ENCODE results near the gene LNPEP. TPM values are rescaled to one million over a fixed set of nuclear protein-coding genes. Genes with fewer than 3 reads are reported as not detected.
"Not testable (repeated sequence)": the region's sequence is repeated elsewhere in the genome, so short reads cannot be mapped to it uniquely, and the experiment has no call there.

LNPEP gene
- total RNA-seq, 1 donor from 2014 or later: 31.4 TPM

- no peak overlapping the region for H3K27ac Mint-ChIP-seq (ENCODE audit: unreplicated experiment)
These were observed 6.8 kb upstream of the LNPEP start for GRCh38 chr5:96928931-96929708.

GRCh38 chr5:96930058-96930457, 5.8 kb upstream of the LNPEP start:
- Mint-ChIP-seq H3K27ac (ENCODE audit: unreplicated experiment) (no peak overlapping the region), H3K9me3 (ENCODE audit: low read depth) (no peaks in the 10 kb centered on the region), H3K36me3 (ENCODE audit: low read depth) (peaks cover 2% of the 10 kb centered on the region), H3K27me3 (ENCODE audit: low read depth) (no peaks in the 10 kb centered on the region), H3K4me1 (ENCODE audit: low read depth) (peaks cover 14% of the 10 kb centered on the region), H3K4me3 (ENCODE audit: unreplicated experiment) (no peak overlapping the region)
- TF ChIP-seq, protein P1, sequence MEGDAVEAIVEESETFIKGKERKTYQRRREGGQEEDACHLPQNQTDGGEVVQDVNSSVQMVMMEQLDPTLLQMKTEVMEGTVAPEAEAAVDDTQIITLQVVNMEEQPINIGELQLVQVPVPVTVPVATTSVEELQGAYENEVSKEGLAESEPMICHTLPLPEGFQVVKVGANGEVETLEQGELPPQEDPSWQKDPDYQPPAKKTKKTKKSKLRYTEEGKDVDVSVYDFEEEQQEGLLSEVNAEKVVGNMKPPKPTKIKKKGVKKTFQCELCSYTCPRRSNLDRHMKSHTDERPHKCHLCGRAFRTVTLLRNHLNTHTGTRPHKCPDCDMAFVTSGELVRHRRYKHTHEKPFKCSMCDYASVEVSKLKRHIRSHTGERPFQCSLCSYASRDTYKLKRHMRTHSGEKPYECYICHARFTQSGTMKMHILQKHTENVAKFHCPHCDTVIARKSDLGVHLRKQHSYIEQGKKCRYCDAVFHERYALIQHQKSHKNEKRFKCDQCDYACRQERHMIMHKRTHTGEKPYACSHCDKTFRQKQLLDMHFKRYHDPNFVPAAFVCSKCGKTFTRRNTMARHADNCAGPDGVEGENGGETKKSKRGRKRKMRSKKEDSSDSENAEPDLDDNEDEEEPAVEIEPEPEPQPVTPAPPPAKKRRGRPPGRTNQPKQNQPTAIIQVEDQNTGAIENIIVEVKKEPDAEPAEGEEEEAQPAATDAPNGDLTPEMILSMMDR (IDR thresholded peaks at IDR 0.05): no peak
- no peak for DNase-seq (ENCODE audit: low spot score)

More at GRCh38 chr5:96928931-96929708, 6.8 kb upstream of the LNPEP start:
- Mint-ChIP-seq H3K4me3 (ENCODE audit: unreplicated experiment) (no peak overlapping the region), H3K4me1 (ENCODE audit: low read depth) (peaks cover 13% of the 10 kb centered on the region), H3K36me3 (ENCODE audit: low read depth) (peaks cover 2% of the 10 kb centered on the region), H3K9me3 (ENCODE audit: low read depth) (no peaks in the 10 kb centered on the region), H3K27me3 (ENCODE audit: low read depth) (no peaks in the 10 kb centered on the region)
- TF ChIP-seq, protein P1 (IDR thresholded peaks at IDR 0.05): no peak
- no peak for DNase-seq (ENCODE audit: low spot score)

DNA sequence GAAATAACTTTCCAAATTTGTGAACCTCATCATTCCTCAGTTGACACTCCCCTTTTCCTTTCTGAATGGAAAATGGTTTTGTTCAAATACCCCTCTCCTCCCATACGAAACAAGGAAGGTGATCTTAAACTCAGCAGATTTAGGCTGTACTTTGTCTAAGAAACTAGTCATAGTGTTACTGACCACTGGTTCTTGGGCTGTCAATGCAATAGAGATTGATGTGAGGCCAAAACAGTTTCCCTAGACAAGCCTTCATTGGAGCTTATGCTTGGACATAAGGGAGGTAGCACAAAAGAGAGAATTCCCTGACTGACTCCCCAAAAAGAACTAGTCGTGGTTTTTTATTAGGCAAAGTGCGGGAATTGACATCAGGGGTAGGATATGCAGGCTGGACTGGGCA, 5.3 kb upstream of the LNPEP start:
- Mint-ChIP-seq H3K4me3 (ENCODE audit: unreplicated experiment) (no peak overlapping the region), H3K4me1 (ENCODE audit: low read depth) (peaks cover 14% of the 10 kb centered on the region), H3K36me3 (ENCODE audit: low read depth) (peaks cover 2% of the 10 kb centered on the region), H3K9me3 (ENCODE audit: low read depth) (no peaks in the 10 kb centered on the region), H3K27ac (ENCODE audit: unreplicated experiment) (no peak overlapping the region), H3K27me3 (ENCODE audit: low read depth) (no peaks in the 10 kb centered on the region)
- TF ChIP-seq, protein P1 (IDR thresholded peaks at IDR 0.05): no peak
- DNase-seq (ENCODE audit: low spot score): no peak

- not testable (repeated sequence) for H3K36me3 Mint-ChIP-seq (ENCODE audit: low read depth); H3K27me3 Mint-ChIP-seq (ENCODE audit: low read depth); H3K4me3 Mint-ChIP-seq (ENCODE audit: unreplicated experiment); DNase-seq (ENCODE audit: low spot score); H3K27ac Mint-ChIP-seq (ENCODE audit: unreplicated experiment); H3K9me3 Mint-ChIP-seq (ENCODE audit: low read depth)
- peaks cover 14% of the 10 kb centered on the region for H3K4me1 Mint-ChIP-seq (ENCODE audit: low read depth)
These were observed 4.8 kb upstream of the LNPEP start for GRCh38 chr5:96931037-96931436.

GRCh38 chr5:96931605-96932004, 4.3 kb upstream of the LNPEP start:
- TF ChIP-seq, protein P1 (IDR thresholded peaks at IDR 0.05): no peak
- H3K27me3 Mint-ChIP-seq (ENCODE audit: low read depth): no peaks in the 10 kb centered on the region
- peaks cover 2% of the 10 kb centered on the region for H3K36me3 Mint-ChIP-seq (ENCODE audit: low read depth)
- DNase-seq (ENCODE audit: low spot score): no peak
- H3K9me3 Mint-ChIP-seq (ENCODE audit: low read depth): no peaks in the 10 kb centered on the region
- H3K4me1 Mint-ChIP-seq (ENCODE audit: low read depth): peaks cover 14% of the 10 kb centered on the region
- H3K27ac Mint-ChIP-seq (ENCODE audit: unreplicated experiment): no peak overlapping the region
- no peak overlapping the region for H3K4me3 Mint-ChIP-seq (ENCODE audit: unreplicated experiment)

GRCh38 chr5:96932026-96932425, 3.9 kb upstream of the LNPEP start:
- H3K27ac Mint-ChIP-seq (ENCODE audit: unreplicated experiment): no peak overlapping the region
- DNase-seq (ENCODE audit: low spot score): no peak
- H3K4me1 Mint-ChIP-seq (ENCODE audit: low read depth): peaks cover 17% of the 10 kb centered on the region

More at GRCh38 chr5:96932026-96932425, 3.9 kb upstream of the LNPEP start:
- Mint-ChIP-seq H3K27me3 (ENCODE audit: low read depth) (no peaks in the 10 kb centered on the region), H3K4me3 (ENCODE audit: unreplicated experiment) (no peak overlapping the region), H3K36me3 (ENCODE audit: low read depth) (peaks cover 2% of the 10 kb centered on the region), H3K9me3 (ENCODE audit: low read depth) (no peaks in the 10 kb centered on the region)
- TF ChIP-seq, protein P1 (IDR thresholded peaks at IDR 0.05): no peak
